GM12892 (cell line): ENCODE results near the gene ZNF860.

Experiments
- POLR2A ChIP-seq: IDR thresholded peaks from 2 replicates; pipeline ENCODE4 v1.6.1; 2011; ENCODE audit warnings: low read depth, low read length, control low read depth
- POLR2AphosphoS5 ChIP-seq: IDR thresholded peaks from 2 replicates; pipeline ENCODE4 v1.6.1; 2011; ENCODE audit warnings: low read depth, low read length, control low read depth
- TAF1 ChIP-seq: IDR thresholded peaks from 2 replicates; pipeline ENCODE4 v1.6.1; 2011; ENCODE audit warnings: low read depth, mild to moderate bottlenecking, control low read depth, low read length, borderline replicate concordance

DNA sequence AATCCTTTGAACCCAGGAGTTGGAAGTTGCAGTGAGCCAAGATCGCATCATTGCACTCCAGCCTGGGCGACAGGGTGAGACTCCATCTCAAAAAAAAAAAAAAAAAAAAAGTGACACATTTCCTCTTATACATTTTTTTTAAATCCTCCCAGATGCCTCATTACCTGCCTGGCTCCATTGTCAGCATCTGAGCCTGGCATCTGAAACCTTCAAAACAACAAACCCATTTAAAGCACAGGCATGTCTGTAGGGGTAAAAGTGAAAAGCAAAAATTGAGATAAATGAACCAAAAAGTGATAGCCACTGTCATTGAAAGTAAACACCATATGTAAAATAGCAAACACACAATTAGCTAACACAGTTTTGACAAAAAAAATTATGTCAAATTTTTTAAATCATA lies 39.1 kb upstream of the ZNF860 start:
- no peak for TF ChIP-seq POLR2A
- TF ChIP-seq TAF1 = no peak
- no peak for TF ChIP-seq POLR2AphosphoS5
